ENCODE measurements around the gene MPO.

GRCh38 chr17:58252141-58252540, 28.6 kb downstream of the MPO start:
- TF ChIP-seq CTCF (IDR thresholded peaks at IDR 0.05) (no peak), POLR2A (IDR thresholded peaks at IDR 0.05) (no peak)
